HG03064 (cell line): Measurements from ENCODE around the gene S100PBP.

Source experiments
- ATAC-seq: cut with Tn5 transposase; IDR thresholded peaks from one replicate; pipeline ENCODE4 v1.9.1; 2021; ENCODE audit warnings: low read depth; ENCODE audit not compliant: unreplicated experiment

The S100PBP gene

GRCh38 chr1:32817159-32817814 is at the start of gene S100PBP, which contains the start of gene YARS1:
Gene S100PBP (plus strand): TSS chr1:32817653. CDS start chr1:32826100, 8,447 bp downstream.
Gene YARS1 (minus strand): TSS chr1:32817358. CDS start chr1:32817244, 114 bp downstream.
- peak; percentile 70 for ATAC-seq

GRCh38 chr1:32768110-32768850 is 49.2 kb upstream of the S100PBP start:
- ATAC-seq: no peak

GRCh38 chr1:32769524-32770220 is 47.8 kb upstream of the S100PBP start:
- no peak for ATAC-seq

GRCh38 chr1:32770221-32770731 is 47.2 kb upstream of the S100PBP start:
- ATAC-seq: no peak

- no peak for ATAC-seq
These were observed 46.5 kb upstream of the S100PBP start for GRCh38 chr1:32770741-32771548.

- no peak for ATAC-seq
These were observed 45.7 kb upstream of the S100PBP start for GRCh38 chr1:32771561-32772280.

GRCh38 chr1:32772281-32773017 is 45.0 kb upstream of the S100PBP start:
- ATAC-seq: no peak

GRCh38 chr1:32773018-32773763 is 44.3 kb upstream of the S100PBP start:
- ATAC-seq: no peak

GRCh38 chr1:32773764-32774463 is 43.5 kb upstream of the S100PBP start:
- no peak for ATAC-seq

GRCh38 chr1:32774464-32774808 is 43.0 kb upstream of the S100PBP start:
- ATAC-seq: no peak

- no peak for ATAC-seq
These were observed 42.4 kb upstream of the S100PBP start for GRCh38 chr1:32774950-32775634.

- ATAC-seq: no peak
These were observed 41.7 kb upstream of the S100PBP start for GRCh38 chr1:32775640-32776337.

- ATAC-seq: no peak
These were observed 38.2 kb upstream of the S100PBP start for GRCh38 chr1:32779242-32779641.

- no peak for ATAC-seq
These were observed 37.4 kb upstream of the S100PBP start for GRCh38 chr1:32780005-32780404.

GRCh38 chr1:32780628-32781234 is 36.7 kb upstream of the S100PBP start:
- no peak for ATAC-seq

- ATAC-seq: no peak
These were observed 35.4 kb upstream of the S100PBP start for GRCh38 chr1:32782086-32782485.
